ENCODE data around the gene ATXN7. TPM values are rescaled to one million over a fixed set of nuclear protein-coding genes. Genes with fewer than 3 reads are reported as not detected.

The ATXN7 gene
- total and polyA plus RNA-seq, 2 donors from 2014 or later, result 1.4 to 36.4 TPM

DNA sequence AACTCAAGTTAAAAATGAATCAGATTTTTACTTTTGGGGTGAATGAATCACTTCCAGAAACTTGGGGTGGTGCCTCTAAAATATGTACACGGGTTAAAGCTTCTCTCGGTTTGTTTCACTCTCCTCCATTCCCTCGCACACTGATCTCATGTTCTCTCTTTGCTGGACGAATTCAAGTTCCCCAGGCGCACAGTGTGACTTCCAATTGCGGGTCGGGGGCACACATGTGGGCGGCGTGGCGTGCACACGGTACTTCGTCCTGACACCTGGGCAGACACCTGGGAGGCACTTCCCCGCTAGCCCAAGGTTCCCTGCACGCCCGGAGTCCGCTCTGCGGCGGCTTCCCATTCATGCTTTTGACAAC, 47.8 kb downstream of the ATXN7 start:
- FAIRE-seq, result no peak
- no peak for DNase-seq
- Histone ChIP-seq H3K9me3 (ENCODE audit: control insufficient read depth in 2 of 3, insufficient read depth in 1 of 3, low read length in 3 of 3) (no peaks in the 10 kb centered on the region), H3K4me1 (ENCODE audit: control insufficient read depth in 2 of 3, insufficient read depth in 2 of 3, low read depth in 1 of 3, low read length in 3 of 3) (peaks cover 0 to 7% (median 0%) of the 10 kb centered on the region in 3 donors), H3K27me3 (ENCODE audit: control insufficient read depth, insufficient read depth, low read length) (no peaks in the 10 kb centered on the region), H3K27ac (ENCODE audit: low read depth in 2 of 2, low read length in 2 of 2) (peak overlapping the region; percentile 89 to 90), H3K9ac (ENCODE audit: low read length in 3 of 3) (peak overlapping the region; percentile 17 to 62 (median 58)), H3K4me3 (ENCODE audit: low read length in 3 of 3) (peak overlapping the region; percentile 68 to 80 (median 73)), H3K36me3 (ENCODE audit: control insufficient read depth in 2 of 3, insufficient read depth in 3 of 3, low read length in 3 of 3) (peaks cover 0 to 8% (median 2%) of the 10 kb centered on the region in 3 donors)
- intact Hi-C loops (cut with DNase I), result no loop called here
- no peak for TF ChIP-seq CTCF (IDR thresholded peaks at IDR 0.05; ENCODE audit: borderline replicate concordance, extremely low read depth, insufficient read depth)

DNA sequence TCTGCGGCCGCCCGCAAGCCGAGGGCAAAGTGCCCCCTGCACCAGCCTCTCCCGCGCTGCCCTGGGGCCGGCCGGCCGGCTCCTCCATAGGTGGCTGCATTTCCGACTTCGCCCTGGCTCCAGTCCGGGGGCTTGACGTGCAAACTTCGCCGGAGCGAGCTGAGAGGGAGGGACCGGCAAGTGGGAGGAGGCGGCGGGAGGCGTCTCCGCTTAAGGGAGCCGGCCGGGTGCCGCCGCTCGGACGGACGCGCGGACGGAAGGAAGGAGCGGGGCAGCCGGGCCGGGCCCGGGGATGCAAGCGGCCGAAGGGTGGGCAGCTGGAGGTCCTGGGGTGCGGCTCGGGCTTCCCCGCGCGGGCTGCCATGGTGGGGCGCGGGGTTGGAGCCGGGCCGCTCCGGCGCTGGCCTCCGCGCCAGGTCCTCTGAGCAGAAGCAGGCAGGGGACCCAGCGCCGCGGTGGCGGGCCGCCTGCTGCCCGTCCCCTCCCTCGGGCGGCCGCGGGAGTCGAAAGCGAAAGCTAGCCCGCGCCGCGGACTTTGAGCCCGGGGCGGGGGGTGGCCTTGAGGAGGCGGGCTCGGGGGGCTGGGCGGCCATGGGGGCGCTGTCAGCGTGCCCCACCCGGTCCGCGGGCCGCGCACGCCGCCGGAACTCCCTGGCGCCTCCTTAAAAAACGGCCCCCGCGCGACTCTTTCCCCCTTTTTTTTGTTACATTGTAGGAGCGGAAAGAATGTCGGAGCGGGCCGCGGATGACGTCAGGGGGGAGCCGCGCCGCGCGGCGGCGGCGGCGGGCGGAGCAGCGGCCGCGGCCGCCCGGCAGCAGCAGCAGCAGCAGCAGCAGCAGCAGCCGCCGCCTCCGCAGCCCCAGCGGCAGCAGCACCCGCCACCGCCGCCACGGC, 48.5 kb downstream of the ATXN7 start, which contains the start of gene SCAANT1:
SCAANT1 (minus strand) TSS at position 511 of the 895 bp plus-strand sequence.
- intact Hi-C loops (cut with DNase I), result no loop called here
- TF ChIP-seq CTCF (IDR thresholded peaks at IDR 0.05; ENCODE audit: borderline replicate concordance, extremely low read depth, insufficient read depth), result no peak
- Histone ChIP-seq H3K4me1 (ENCODE audit: control insufficient read depth in 2 of 3, insufficient read depth in 2 of 3, low read depth in 1 of 3, low read length in 3 of 3) (peaks cover 0 to 7% (median 0%) of the 10 kb centered on the region in 3 donors), H3K27me3 (ENCODE audit: control insufficient read depth, insufficient read depth, low read length) (no peaks in the 10 kb centered on the region), H3K36me3 (ENCODE audit: control insufficient read depth in 2 of 3, insufficient read depth in 3 of 3, low read length in 3 of 3) (peaks cover 0 to 10% (median 3%) of the 10 kb centered on the region in 3 donors), H3K27ac (ENCODE audit: low read depth in 2 of 2, low read length in 2 of 2) (peak within 1 kb of the TSS; percentile 89 to 90), H3K9me3 (ENCODE audit: control insufficient read depth in 2 of 3, insufficient read depth in 1 of 3, low read length in 3 of 3) (no peaks in the 10 kb centered on the region), H3K9ac (ENCODE audit: low read length in 3 of 3) (peak within 1 kb of the TSS; percentile 42 to 79 (median 58)), H3K4me3 (ENCODE audit: low read length in 3 of 3) (peak within 1 kb of the TSS; percentile 73 to 80 (median 73))
- DNase-seq (peak; percentile 91 to 97 (median 95)), FAIRE-seq (no peak)

DNA sequence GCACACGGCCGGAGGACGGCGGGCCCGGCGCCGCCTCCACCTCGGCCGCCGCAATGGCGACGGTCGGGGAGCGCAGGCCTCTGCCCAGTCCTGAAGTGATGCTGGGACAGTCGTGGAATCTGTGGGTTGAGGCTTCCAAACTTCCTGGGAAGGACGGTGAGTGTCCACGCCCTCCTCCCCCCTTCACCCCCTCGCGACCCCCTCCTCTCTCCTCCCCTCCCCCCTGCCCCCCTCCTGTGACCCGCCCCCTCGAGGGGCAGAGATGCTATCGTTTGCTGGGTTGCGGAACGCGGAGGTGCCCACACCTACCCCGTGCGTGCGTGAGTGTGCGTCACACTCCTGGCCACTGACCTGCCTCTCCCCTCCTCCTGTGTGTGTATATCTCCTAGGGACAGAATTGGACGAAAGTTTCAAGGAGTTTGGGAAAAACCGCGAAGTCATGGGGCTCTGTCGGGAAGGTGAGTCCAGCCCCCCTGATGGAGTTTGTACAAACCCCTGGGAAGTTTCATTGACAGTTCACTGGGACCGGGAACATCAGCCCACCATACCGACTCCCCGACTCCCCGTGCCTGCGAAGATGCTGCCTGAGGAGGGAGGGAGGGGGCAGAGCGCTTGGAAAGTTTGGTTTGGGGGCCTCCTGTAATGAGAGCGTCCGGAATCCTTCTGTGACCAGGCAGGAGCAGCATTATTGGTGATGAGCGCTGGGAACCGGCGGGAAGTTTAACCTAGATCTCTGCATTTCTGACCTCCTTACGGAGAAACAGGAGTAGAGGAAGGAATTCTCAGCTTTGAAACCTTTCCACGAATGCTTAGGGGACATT, 49.3 kb downstream of the ATXN7 start:
- H3K27ac ChIP-seq (ENCODE audit: low read depth in 2 of 2, low read length in 2 of 2), result peak overlapping the region; percentile 79 to 90
- no peaks in the 10 kb centered on the region for H3K9me3 ChIP-seq (ENCODE audit: control insufficient read depth in 2 of 3, insufficient read depth in 1 of 3, low read length in 3 of 3)
- DNase-seq (peak; percentile 71 to 87 (median 72)), FAIRE-seq (no peak)
- peak overlapping the region; percentile 37 to 79 (median 42) for H3K9ac ChIP-seq (ENCODE audit: low read length in 3 of 3)
- TF ChIP-seq CTCF (IDR thresholded peaks at IDR 0.05; ENCODE audit: borderline replicate concordance, extremely low read depth, insufficient read depth), result no peak
- no peaks in the 10 kb centered on the region for H3K27me3 ChIP-seq (ENCODE audit: control insufficient read depth, insufficient read depth, low read length)
- H3K36me3 ChIP-seq (ENCODE audit: control insufficient read depth in 2 of 3, insufficient read depth in 3 of 3, low read length in 3 of 3), result peaks cover 3 to 15% (median 3%) of the 10 kb centered on the region in 3 donors
- peaks cover 0 to 7% (median 0%) of the 10 kb centered on the region in 3 donors for H3K4me1 ChIP-seq (ENCODE audit: control insufficient read depth in 2 of 3, insufficient read depth in 2 of 3, low read depth in 1 of 3, low read length in 3 of 3)
- intact Hi-C loops (cut with DNase I), result no loop called here
- peak overlapping the region; percentile 68 to 73 (median 70) for H3K4me3 ChIP-seq (ENCODE audit: low read length in 3 of 3)

All from kidney (tissue), 14 donors.